H1 (cell line): ENCODE measurements around the gene FOXRED1. TPM values are rescaled to one million over a fixed set of nuclear protein-coding genes. Genes with fewer than 3 reads are reported as not detected.
A peak's percentile ranks its signal among the peaks of the same experiment; 100 is the strongest.

Experiments used
- CTCF ChIA-PET: fragments of 300-600 bp; sonication (Branson Sonifier 250); formaldehyde crosslinking; loops from one replicate; lab custom pipeline; 2021; ENCODE audit not compliant: partially characterized antibody; lab: Charles Lee
- POLR2A ChIA-PET: fragments of 300-600 bp; sonication (Branson Sonifier 250); formaldehyde crosslinking; loops from one replicate; lab custom pipeline; 2021; ENCODE audit warnings: inconsistent platforms; ENCODE audit not compliant: partially characterized antibody; lab: Charles Lee
- DNase-seq, 2 experiments: peaks; one replicate each; pipeline versions ENCODE4 v3.0.0 to v3.0.0-alpha.2; 2010 to 2022; ENCODE audit warnings: low spot score in 2 of 2, low read depth in 1 of 2, mixed read lengths in 1 of 2
- FAIRE-seq: peaks from 2 replicates; lab custom pipeline; 2011; peaks lifted over from hg19 to GRCh38; lab: Jason Lieb, UNC
- H2AFZ ChIP-seq: 2 replicates; pipeline ENCODE4 v1.8.1; 2012; ENCODE audit warnings: low read length, inconsistent platforms
- H2AK5ac ChIP-seq: 2 replicates; pipeline ENCODE4 v1.6.1; 2013; ENCODE audit warnings: low read depth, low read length
- H2BK120ac ChIP-seq: replicated peaks from 2 replicates; pipeline ENCODE3; 2013; ENCODE audit warnings: low read depth, low read length, inconsistent platforms
- H2BK12ac ChIP-seq: 2 replicates; pipeline ENCODE4 v1.6.1; 2013; ENCODE audit warnings: low read depth, low read length
- H2BK15ac ChIP-seq: 2 replicates; pipeline ENCODE4 v1.6.1; 2013; ENCODE audit warnings: low read length
- H2BK20ac ChIP-seq: 2 replicates; pipeline ENCODE4 v1.6.1; 2013; ENCODE audit warnings: low read length
- H2BK5ac ChIP-seq: 2 replicates; pipeline ENCODE4 v1.6.1; 2013; ENCODE audit warnings: low read depth, low read length
- H3K14ac ChIP-seq: 2 replicates; pipeline ENCODE4 v1.6.1; 2013; ENCODE audit warnings: inconsistent platforms; ENCODE audit not compliant: insufficient read length
- H3K18ac ChIP-seq: 2 replicates; pipeline ENCODE4 v1.6.1; 2013; ENCODE audit warnings: low read length; ENCODE audit errors: extremely low read depth
- H3K23ac ChIP-seq: 2 replicates; pipeline ENCODE4 v1.6.1; 2013; ENCODE audit warnings: inconsistent platforms; ENCODE audit not compliant: insufficient read length
- H3K23me2 ChIP-seq: 2 replicates; pipeline ENCODE4 v1.6.1; 2013; ENCODE audit warnings: low read depth, low read length
- H3K27ac ChIP-seq: 2 replicates; pipeline ENCODE4 v1.6.1; 2011; ENCODE audit warnings: low read depth, low read length, inconsistent platforms
- H3K27me3 ChIP-seq, 4 experiments: replicated peaks in 1 of 4; 1 replicate in 1 of 4; 2 replicates in 3 of 4; pipeline versions ENCODE4 v1.6.1 to v1.8.1; 2011 to 2013; ENCODE audit warnings: low read length in 3 of 4, mild to moderate bottlenecking in 3 of 4, inconsistent platforms in 2 of 4, mixed read lengths in 2 of 4, moderate library complexity in 1 of 4; ENCODE audit not compliant: control insufficient read depth in 3 of 4, insufficient read depth in 3 of 4; ENCODE audit errors: extremely low read depth in 1 of 4
- H3K36me3 ChIP-seq, 4 experiments: 2 replicates each; pipeline versions ENCODE4 v1.6.1 to v1.8.1; 2011 to 2013; ENCODE audit warnings: mild to moderate bottlenecking in 4 of 4, low read length in 3 of 4, moderate library complexity in 2 of 4, control low read depth in 1 of 4, inconsistent platforms in 1 of 4; ENCODE audit not compliant: insufficient read depth in 4 of 4, control insufficient read depth in 2 of 4
- H3K4ac ChIP-seq: replicated peaks from 2 replicates; pipeline ENCODE3; 2013; ENCODE audit warnings: low read length, low read depth, mixed read lengths, inconsistent platforms; ENCODE audit not compliant: insufficient read length
- H3K4me1 ChIP-seq, 4 experiments: replicated peaks in 1 of 4; 1 replicate in 1 of 4; 2 replicates in 3 of 4; pipeline versions ENCODE4 v1.6.1 to v1.8.1; 2011 to 2013; ENCODE audit warnings: low read length in 3 of 4, inconsistent platforms in 2 of 4, mixed read lengths in 1 of 4; ENCODE audit not compliant: insufficient read depth in 4 of 4, control insufficient read depth in 3 of 4
- H3K4me2 ChIP-seq, 2 experiments: 2 replicates each; pipeline versions ENCODE4 v1.6.1 to v1.8.1; 2011 to 2013; ENCODE audit warnings: low read depth in 2 of 2, low read length in 2 of 2, control low read depth in 1 of 2, inconsistent platforms in 1 of 2, mild to moderate bottlenecking in 1 of 2; ENCODE audit not compliant: insufficient read depth in 1 of 2
- H3K4me3 ChIP-seq, 4 experiments: fragments of 200-600, 300-600 bp in 1 of 4; sonication (generic), shearing (Covaris generic), sonication (Bioruptor Twin) in 1 of 4; 2 replicates each; pipeline versions ENCODE4 v1.5.1 to v1.8.1; 2011 to 2016; ENCODE audit warnings: low read length in 4 of 4, low read depth in 3 of 4, control low read depth in 2 of 4, inconsistent platforms in 2 of 4, mild to moderate bottlenecking in 2 of 4, mixed read lengths in 1 of 4, moderate library complexity in 1 of 4; ENCODE audit not compliant: insufficient read depth in 2 of 4; ENCODE audit errors: extremely low read depth in 1 of 4
- H3K56ac ChIP-seq: replicated peaks from 2 replicates; pipeline ENCODE3; 2013; ENCODE audit warnings: low read depth, mild to moderate bottlenecking, mixed read lengths, low read length, inconsistent platforms; ENCODE audit not compliant: insufficient read length
- H3K79me1 ChIP-seq: 2 replicates; pipeline ENCODE4 v1.6.1; 2013; ENCODE audit warnings: low read depth, low read length, control low read depth
- H3K79me2 ChIP-seq, 2 experiments: 2 replicates each; pipeline versions ENCODE4 v1.6.1 to v1.8.1; 2012 to 2013; ENCODE audit warnings: low read length in 2 of 2, mild to moderate bottlenecking in 2 of 2, inconsistent platforms in 1 of 2; ENCODE audit not compliant: insufficient read depth in 2 of 2, control insufficient read depth in 1 of 2
- H3K9ac ChIP-seq, 4 experiments: replicated peaks in 1 of 4; 1 replicate in 1 of 4; 2 replicates in 3 of 4; pipeline versions ENCODE4 v1.6.1 to v1.8.1; 2011 to 2013; ENCODE audit warnings: low read depth in 3 of 4, low read length in 3 of 4, control low read depth in 2 of 4, mild to moderate bottlenecking in 2 of 4, moderate library complexity in 2 of 4, inconsistent platforms in 1 of 4; ENCODE audit errors: extremely low read depth in 1 of 4
- H3K9me3 ChIP-seq, 2 experiments: 2 replicates each; pipeline versions ENCODE4 v1.6.1 to v1.8.1; 2012 to 2013; ENCODE audit warnings: mild to moderate bottlenecking in 2 of 2, moderate library complexity in 2 of 2, control low read depth in 1 of 2, inconsistent platforms in 1 of 2, low read depth in 1 of 2, low read length in 1 of 2, mixed read lengths in 1 of 2; ENCODE audit not compliant: insufficient read depth in 2 of 2
- H4K20me1 ChIP-seq, 2 experiments: replicated peaks in 1 of 2; 2 replicates each; pipeline versions ENCODE3 to v1.8.1; 2011 to 2013; ENCODE audit warnings: inconsistent platforms in 2 of 2, low read length in 2 of 2, mild to moderate bottlenecking in 1 of 2; ENCODE audit not compliant: insufficient read depth in 2 of 2, control insufficient read depth in 1 of 2
- H4K5ac ChIP-seq: 2 replicates; pipeline ENCODE4 v1.6.1; 2013; ENCODE audit warnings: low read length, low read depth, mixed read lengths, inconsistent platforms; ENCODE audit not compliant: insufficient read length
- H4K8ac ChIP-seq: 2 replicates; pipeline ENCODE4 v1.8.0; 2013; ENCODE audit warnings: mild to moderate bottlenecking, moderate library complexity, low read length, inconsistent platforms; ENCODE audit not compliant: insufficient read depth; ENCODE audit errors: extremely low read depth
- H4K91ac ChIP-seq: replicated peaks from 2 replicates; pipeline ENCODE3; 2013; ENCODE audit warnings: low read length, mixed read lengths, inconsistent platforms; ENCODE audit not compliant: insufficient read length
- BRCA1 ChIP-seq: IDR thresholded peaks from 2 replicates; pipeline ENCODE4 v1.6.1; 2012; ENCODE audit warnings: low read depth, low read length, improper control_type of control experiment
- CEBPB ChIP-seq: IDR thresholded peaks from 2 replicates; pipeline ENCODE4 v1.6.1; 2012; ENCODE audit warnings: low read depth, low read length
- CREB1 ChIP-seq: IDR thresholded peaks from 2 replicates; pipeline ENCODE4 v1.6.1; 2012; ENCODE audit warnings: inconsistent platforms
- CTBP2 ChIP-seq: IDR thresholded peaks from 2 replicates; pipeline ENCODE4 v1.7.0; 2011; ENCODE audit warnings: borderline replicate concordance, mild to moderate bottlenecking, moderate library complexity, mixed read lengths, low read length; ENCODE audit not compliant: insufficient read depth, insufficient read length
- TAF7 ChIP-seq: optimal IDR thresholded peaks from 2 replicates; pipeline ENCODE3; 2011; ENCODE audit warnings: low read depth, mild to moderate bottlenecking, inconsistent platforms, low read length, moderate library complexity, borderline replicate concordance
- YY1 ChIP-seq: IDR thresholded peaks from 2 replicates; pipeline ENCODE4 v1.6.1; 2011; ENCODE audit warnings: low read depth, mild to moderate bottlenecking, low read length
- WGBS, 2 experiments: shearing (Covaris generic) in 1 of 2; methylation state at CpG; one replicate each; pipeline versions ENCODE4 v1.1.6 to v1.1.7; 2013 to 2015; ENCODE audit warnings: low lambda C conversion rate in 2 of 2, mixed read lengths in 2 of 2, inconsistent platforms in 1 of 2, low coverage in 1 of 2, missing lambda C conversion rate in 1 of 2; ENCODE audit not compliant: insufficient replicate concordance in 2 of 2, insufficient coverage in 1 of 2, insufficient read length in 1 of 2; ENCODE audit errors: extremely low coverage in 1 of 2, missing lambda C conversion rate in 1 of 2; 5-methylcytosine and 5-hydroxymethylcytosine counted together
- long read RNA-seq, 2 experiments: library from RNA in 1 of 2; library from capped mRNA in 1 of 2; stranded (forward); transcript quantifications; one replicate each; pipeline ENCODE4 v2.0.0, GENCODE V29; 2021; ENCODE audit warnings: inconsistent platforms in 1 of 2
- polyA minus RNA-seq, 3 experiments: library from RNA; depleted of rRNA, polyadenylated mRNA; stranded (reverse); fragments of >200 nt; gene quantifications; 1 replicate in 2 of 3; 2 replicates in 1 of 3; pipeline ENCODE4 v1.2.3, GENCODE V29; 2011
- polyA plus RNA-seq, 7 experiments: library from polyadenylated mRNA; depleted of rRNA in 3 of 7; stranded (reverse) in 5 of 7; unstranded in 2 of 7; fragments of >200 nt in 5 of 7; fragments of 200-250 nt in 2 of 7; gene quantifications; 1 replicate in 5 of 7; 2 replicates in 1 of 7; 4 replicates in 1 of 7; pipeline versions ENCODE4 v1.2.1 to v1.2.3, GENCODE V29; 2011 to 2013; ENCODE audit warnings: missing spikeins in 2 of 7, mixed read lengths in 2 of 7
- total RNA-seq: library from RNA; stranded (reverse); fragmentation: NEBNext Ultra II Directional; extraction: Animal tissue kit (Norgen Biotek cat#: 25700); gene quantifications from 2 replicates; pipeline ENCODE4 v1.2.1, GENCODE V29; 2021
- TF ChIP-seq, protein P1 (sequence below): IDR thresholded peaks from 2 replicates; pipeline ENCODE4 v1.6.1; 2012; ENCODE audit warnings: inconsistent platforms

The FOXRED1 gene
- total RNA-seq (48.5 and 48.8 TPM in 2 replicates), polyA plus RNA-seq (2011; rRNA removed) (99.4 and 110 TPM in 2 replicates), polyA minus RNA-seq (2011; rRNA and poly(A)+ RNA removed) (57.4 and 64.3 TPM in 2 replicates)
- 87.2 TPM for polyA plus RNA-seq (2011; cell fraction: cytosol; rRNA removed)
- 108 TPM for polyA plus RNA-seq (2011; cell fraction: nucleus; rRNA removed)
- polyA plus RNA-seq (2012, experiment 1 of 2), result 57.3 to 75.9 TPM (median 66.6 TPM) in 4 replicates
- 58.1 TPM for polyA plus RNA-seq (2012, experiment 2 of 2)
- 25.4 TPM for polyA plus RNA-seq (2013, experiment 1 of 2)
- polyA plus RNA-seq (2013, experiment 2 of 2), result 24.5 TPM
- 23.3 TPM for polyA minus RNA-seq (2011; cell fraction: cytosol; rRNA and poly(A)+ RNA removed)
- 33.1 TPM for polyA minus RNA-seq (2011; cell fraction: nucleus; rRNA and poly(A)+ RNA removed)
- long read RNA-seq, experiment 1, transcript FOXRED1-201 (11 exons, 1,970 nt), result major isoform, 8 of 36 reads
- long read RNA-seq, experiment 1, partial matches to known transcripts, result 13 of 36 reads
- long read RNA-seq, experiment 1, other reads (novel, unspliced or antisense), result 12 of 36 reads
- long read RNA-seq, experiment 2, transcript FOXRED1-201 (11 exons, 1,970 nt), result major isoform, 41 of 81 reads
- long read RNA-seq, experiment 2, partial matches to known transcripts, result 25 of 81 reads
- long read RNA-seq, experiment 2, other reads (novel, unspliced or antisense), result 14 of 81 reads

DNA sequence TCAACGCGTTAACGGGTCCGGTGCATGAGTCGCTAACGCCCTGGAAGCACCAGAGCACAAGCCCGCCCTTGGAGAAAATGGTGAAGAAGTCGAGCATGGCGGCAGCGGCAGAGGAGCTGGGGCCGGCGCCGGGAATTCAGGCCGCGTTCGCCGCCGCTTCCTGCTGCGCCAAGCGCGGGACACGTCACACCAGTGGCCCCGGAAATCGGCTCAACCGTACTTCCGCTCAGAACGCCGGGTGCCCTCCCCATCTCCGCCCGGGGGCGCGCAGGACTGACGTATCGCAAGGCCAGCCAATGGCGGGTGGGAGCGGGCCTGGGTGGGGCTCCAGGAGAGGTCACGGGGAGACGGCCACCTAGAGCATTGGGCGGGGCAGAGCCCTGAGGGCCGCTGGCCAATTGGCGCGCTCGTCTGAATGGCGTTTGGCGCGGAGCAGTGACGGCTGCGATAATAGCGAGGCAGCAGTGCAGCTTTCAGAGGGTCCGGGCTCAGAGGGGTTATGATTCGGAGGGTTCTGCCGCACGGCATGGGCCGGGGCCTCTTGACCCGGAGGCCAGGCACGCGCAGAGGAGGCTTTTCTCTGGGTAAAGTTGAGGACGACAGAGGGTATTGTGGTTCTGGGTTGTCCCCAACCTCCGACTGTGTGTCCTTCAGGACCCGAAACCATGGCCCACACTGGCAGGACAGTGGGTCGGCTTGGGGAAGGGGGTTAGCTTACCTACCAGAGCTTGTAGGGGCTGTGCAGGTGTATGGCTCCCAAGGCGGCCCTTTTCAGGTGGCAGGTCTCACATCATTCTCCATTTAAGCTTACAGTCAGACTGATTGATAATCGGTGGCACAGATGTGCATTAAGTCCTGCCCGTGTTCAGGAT is at the start of gene FOXRED1, which contains the start of gene SRPRA:
TSS of gene FOXRED1 (plus strand) at position 447 of the 872 bp plus-strand sequence. CDS start at position 500, 53 bp downstream.
TSS of gene SRPRA (minus strand) at position 188 of the 872 bp plus-strand sequence. CDS start at position 97, 91 bp downstream.
- Histone ChIP-seq H3K4me3 (peak within 1 kb of the TSS; percentile 88 to 99 (median 95)), H3K4ac (peak within 1 kb of the TSS; percentile 83), H4K91ac (peak within 1 kb of the TSS; percentile 98), H3K4me2 (peak within 1 kb of the TSS; percentile 90 to 97), H3K27ac (peak within 1 kb of the TSS; percentile 98), H2BK5ac (peak within 1 kb of the TSS; percentile 99), H3K79me2 (peaks cover 0 to 35% of the 10 kb centered on the region in 2 experiments; a peak in 2 of 4 replicates), H3K9ac (peak within 1 kb of the TSS; percentile 96 to 99 (median 98)), H3K23ac (no peak within 1 kb of the TSS), H3K14ac (no peak within 1 kb of the TSS), H2BK12ac (peak within 1 kb of the TSS; percentile 32; the same call in 1 of the 2 replicates), H3K4me1 (peaks cover 0 to 7% (median 2%) of the 10 kb centered on the region in 4 experiments; a peak in 1 of 7 replicates), H2BK120ac (no peak within 1 kb of the TSS), H3K27me3 (no peaks in the 10 kb centered on the region), H4K20me1 (peaks cover 2 to 10% of the 10 kb centered on the region in 2 experiments), H2BK15ac (0 out of 2 replicates have a peak within 1 kb of the TSS, but pooled peaks have one; percentile 89), H4K5ac (peak within 1 kb of the TSS; percentile 95), H3K9me3 (no peaks in the 10 kb centered on the region), H3K23me2 (peaks cover 3% of the 10 kb centered on the region; the same call in 1 of the 2 replicates), H2BK20ac (no peak within 1 kb of the TSS), H3K56ac (peak within 1 kb of the TSS; percentile 96), H3K36me3 (peaks cover 30 to 53% (median 41%) of the 10 kb centered on the region in 4 experiments), H2AK5ac (no peak within 1 kb of the TSS), H4K8ac (peak within 1 kb of the TSS; percentile 98), H2AFZ (peak within 1 kb of the TSS; percentile 87), H3K18ac (peak within 1 kb of the TSS; percentile 93), H3K79me1 (peaks cover 7% of the 10 kb centered on the region)
- CTCF ChIA-PET, result no interaction called here
- peak; percentile 98 to 99 for DNase-seq
- 2% methylated on average over 60 of the region's 64 CpGs; no CpG with 5 or more reads in 1 of the 2 experiments for WGBS, 2 experiments
- POLR2A ChIA-PET, result interaction anchor here (0.6 to 6.6 kb wide), 23 partner anchors 9 to 366 kb away, joined by 3 to 75 read pairs (median 5); partner anchors contain the start of genes DCPS, FAM118B, PUS3 and RPUSD4
- peak; percentile 48 for FAIRE-seq
- TF ChIP-seq BRCA1 (no peak; the same call in 1 of the 2 replicates), TAF7 (peak; percentile 92), CREB1 (peak; percentile 98), CTBP2 (no peak), CEBPB (no peak), YY1 (peak; percentile 86)
- TF ChIP-seq, protein P1, sequence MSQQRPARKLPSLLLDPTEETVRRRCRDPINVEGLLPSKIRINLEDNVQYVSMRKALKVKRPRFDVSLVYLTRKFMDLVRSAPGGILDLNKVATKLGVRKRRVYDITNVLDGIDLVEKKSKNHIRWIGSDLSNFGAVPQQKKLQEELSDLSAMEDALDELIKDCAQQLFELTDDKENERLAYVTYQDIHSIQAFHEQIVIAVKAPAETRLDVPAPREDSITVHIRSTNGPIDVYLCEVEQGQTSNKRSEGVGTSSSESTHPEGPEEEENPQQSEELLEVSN, result no peak
